Measurements from ENCODE around the gene PITPNB.

Gene PITPNB

DNA sequence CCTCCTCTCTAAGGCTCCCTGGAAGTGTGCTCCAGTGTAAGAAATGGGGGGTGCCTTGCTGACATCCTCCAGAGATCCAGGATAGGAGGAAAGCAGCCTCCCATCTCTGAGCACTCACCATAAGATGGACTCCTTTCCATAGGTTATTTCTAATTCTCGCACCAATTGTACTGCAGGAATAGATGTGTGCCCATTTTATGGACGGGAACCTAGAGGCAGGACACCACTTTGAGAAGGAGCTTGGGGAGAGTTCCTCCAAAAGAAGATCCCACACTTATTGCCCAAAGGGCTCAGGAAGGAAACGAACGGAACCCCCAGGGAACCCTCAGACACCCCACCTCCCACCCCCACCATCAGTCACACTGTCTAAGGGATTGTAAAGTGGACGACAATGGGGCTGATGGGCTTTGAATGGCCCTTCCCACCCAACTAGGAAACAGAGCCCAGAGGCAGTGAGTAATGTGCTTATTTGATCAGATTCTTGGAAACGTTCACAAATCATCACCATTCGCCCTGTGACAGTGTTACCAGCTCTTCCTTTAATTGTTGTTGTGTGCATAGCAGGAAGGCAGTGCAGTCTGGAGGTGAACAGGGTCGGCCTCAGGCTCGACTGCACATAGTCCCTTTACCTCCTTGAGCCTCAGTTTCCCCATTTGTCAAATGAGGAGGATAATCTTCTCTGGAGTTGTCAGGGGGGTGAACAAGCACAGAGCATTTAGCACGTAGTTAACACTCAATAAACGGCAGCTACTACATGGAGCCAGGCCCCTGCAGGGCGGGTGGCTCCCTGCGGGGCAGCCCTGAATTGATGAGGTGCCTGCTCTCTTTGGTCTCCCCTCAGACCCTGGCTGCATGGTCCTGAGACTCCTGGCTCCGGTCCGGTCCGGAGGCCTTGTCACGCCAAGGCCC is 109.1 kb downstream of the PITPNB start:
- no peak for TF ChIP-seq GATA2 (IDR thresholded peaks at IDR 0.05; ENCODE audit: low read depth, low read length)
- no peak for TF ChIP-seq GATA3 (IDR thresholded peaks at IDR 0.05; ENCODE audit: low read depth, low read length)

DNA sequence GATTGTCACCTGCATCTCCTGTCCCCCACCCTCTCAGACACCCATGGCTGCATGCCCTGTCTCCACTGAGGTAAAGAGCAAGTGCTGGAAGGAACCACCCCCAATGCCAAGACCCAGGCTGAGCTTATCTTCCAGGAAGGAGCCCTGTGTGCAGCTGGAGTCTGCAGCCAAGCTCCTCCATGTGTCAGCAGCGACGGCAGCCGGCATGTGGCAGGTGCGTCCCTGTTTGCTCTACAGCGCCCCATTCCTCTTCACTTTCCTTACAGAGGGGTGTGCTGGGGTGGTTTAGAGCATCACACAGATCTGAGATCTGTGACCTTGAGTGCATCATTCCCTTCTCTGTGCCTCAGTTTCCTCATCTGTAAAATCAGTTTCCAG is 109.8 kb downstream of the PITPNB start:
- TF ChIP-seq GATA3 (IDR thresholded peaks at IDR 0.05; ENCODE audit: low read depth, low read length) (no peak), GATA2 (IDR thresholded peaks at IDR 0.05; ENCODE audit: low read depth, low read length) (no peak)

DNA sequence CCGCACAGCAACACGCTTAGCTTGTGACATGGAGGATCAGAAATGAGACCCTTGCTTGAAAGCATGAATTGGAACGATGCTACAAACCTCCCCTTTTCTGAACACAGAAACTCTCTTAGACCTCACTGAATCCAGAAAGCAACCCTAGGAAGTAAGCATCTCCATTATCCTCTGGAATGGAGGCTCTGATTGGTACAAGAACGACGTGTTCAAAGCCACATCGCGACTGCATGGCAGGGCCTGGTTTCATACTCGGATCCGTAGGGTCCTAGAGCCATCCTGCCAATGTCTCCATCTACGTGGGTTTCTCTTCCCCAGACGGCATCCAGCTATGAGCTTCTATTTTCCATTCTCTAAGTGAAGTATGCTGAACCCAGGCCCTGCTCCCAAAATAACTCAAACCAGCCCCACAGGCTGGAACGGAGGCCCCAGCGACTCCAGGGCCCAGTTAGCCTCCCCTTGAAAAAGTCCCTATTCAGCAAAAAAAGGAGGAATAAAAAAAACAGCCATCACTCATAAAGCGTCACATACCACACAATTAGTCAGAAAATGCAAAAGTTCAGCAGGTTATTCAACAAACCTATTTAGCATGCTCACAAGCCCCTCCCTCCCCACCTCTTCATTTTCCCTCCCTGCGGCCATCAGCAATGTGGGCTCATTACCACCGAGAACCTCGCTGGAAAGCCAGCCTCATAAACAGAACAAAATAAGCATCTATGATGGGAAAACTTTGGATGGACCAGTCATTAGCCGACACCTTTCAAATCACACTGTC is 110.4 kb downstream of the PITPNB start:
- TF ChIP-seq GATA3 (IDR thresholded peaks at IDR 0.05; ENCODE audit: low read depth, low read length) = no peak
- no peak for TF ChIP-seq GATA2 (IDR thresholded peaks at IDR 0.05; ENCODE audit: low read depth, low read length)

DNA sequence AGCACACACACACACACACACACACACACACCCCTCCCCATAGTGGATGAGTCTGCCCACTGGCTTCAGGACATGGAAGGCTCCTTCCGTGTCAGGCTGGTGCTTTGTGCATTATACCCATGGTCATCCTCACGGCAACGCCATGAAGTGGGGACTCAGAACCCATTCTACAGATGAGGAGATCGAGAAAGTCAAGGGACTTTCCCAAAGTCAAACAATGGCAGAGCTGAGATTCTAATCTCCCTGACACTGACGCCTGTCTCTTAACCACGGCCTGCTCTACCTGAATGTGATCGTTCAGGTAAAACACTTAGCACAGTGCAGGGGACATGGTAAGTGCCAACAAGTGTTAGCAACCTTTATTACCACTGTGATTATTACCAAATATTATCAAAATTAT is 113.2 kb downstream of the PITPNB start:
- no peak for TF ChIP-seq GATA2 (IDR thresholded peaks at IDR 0.05; ENCODE audit: low read depth, low read length)
- TF ChIP-seq GATA3 (IDR thresholded peaks at IDR 0.05; ENCODE audit: low read depth, low read length) = no peak

DNA sequence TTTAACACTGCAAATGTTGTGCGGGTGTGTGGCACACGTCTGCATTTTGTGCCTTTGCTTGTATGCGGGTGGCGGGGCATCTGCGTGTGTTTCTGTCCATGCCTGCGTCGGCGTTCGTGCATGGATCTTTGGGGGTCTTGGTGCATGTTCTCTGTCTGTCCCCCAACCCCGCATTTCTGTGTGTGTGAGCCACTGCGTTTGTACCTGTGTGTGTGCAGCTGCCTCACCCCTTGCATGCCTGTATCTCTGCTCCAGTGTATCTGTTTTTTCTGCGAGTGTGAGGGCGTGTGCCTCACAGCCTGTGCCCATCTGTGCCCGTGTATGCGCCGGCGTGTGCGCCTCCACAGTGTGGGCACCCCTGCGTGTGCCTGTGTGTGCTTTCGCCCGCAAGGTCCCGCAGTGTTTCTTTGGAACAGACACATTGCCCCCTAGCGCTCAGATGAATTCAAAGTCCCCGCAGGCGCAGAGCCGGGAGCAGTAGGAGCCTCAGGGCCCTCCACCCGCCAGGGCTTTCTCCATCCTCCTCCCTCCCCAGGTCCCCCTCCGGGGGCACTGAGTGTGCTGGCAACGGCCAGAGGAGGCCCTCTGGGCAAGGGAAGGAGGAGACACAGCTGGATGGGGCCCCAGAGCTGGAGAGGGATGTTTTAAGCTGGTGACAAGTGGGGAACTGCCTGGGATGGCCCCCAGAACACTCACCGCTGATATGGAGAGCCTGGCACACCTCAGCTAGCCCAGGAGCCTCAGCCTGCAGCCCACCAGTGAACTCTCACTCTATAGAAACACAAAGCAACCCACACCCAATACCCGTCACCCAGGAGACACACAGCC is 114.4 kb downstream of the PITPNB start:
- TF ChIP-seq GATA3 (IDR thresholded peaks at IDR 0.05; ENCODE audit: low read depth, low read length) (no peak), GATA2 (IDR thresholded peaks at IDR 0.05; ENCODE audit: low read depth, low read length) (no peak)

DNA sequence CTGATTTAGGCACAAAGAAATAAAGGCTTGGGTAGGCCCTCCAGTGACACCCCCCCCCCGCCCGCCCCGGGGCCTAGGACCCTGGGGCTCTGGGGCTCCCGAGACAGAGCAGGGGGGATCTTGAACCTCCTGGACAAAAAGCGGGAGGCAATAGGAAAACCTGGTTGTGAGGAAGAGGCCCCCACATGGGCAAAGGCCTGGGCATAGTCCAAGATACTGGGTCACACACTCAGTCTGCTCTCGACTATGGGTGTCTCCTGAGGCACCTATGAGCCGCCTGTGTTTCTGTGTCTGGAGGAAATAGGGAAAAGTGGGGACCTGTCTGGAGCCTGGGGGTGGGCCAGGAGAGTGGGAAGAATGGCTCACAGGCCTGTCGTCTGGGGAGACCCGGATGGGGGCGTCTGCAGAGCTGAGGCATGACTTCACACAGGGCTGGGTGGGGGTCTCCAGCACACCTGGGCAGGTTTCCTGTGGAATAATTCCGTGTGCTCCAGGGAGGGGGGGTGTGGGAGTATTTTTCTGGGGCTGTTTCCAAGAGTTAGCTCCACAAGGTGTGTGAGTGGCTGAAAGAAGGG is 115.1 kb downstream of the PITPNB start:
- no peak for TF ChIP-seq GATA3 (IDR thresholded peaks at IDR 0.05; ENCODE audit: low read depth, low read length)
- no peak for TF ChIP-seq GATA2 (IDR thresholded peaks at IDR 0.05; ENCODE audit: low read depth, low read length)

DNA sequence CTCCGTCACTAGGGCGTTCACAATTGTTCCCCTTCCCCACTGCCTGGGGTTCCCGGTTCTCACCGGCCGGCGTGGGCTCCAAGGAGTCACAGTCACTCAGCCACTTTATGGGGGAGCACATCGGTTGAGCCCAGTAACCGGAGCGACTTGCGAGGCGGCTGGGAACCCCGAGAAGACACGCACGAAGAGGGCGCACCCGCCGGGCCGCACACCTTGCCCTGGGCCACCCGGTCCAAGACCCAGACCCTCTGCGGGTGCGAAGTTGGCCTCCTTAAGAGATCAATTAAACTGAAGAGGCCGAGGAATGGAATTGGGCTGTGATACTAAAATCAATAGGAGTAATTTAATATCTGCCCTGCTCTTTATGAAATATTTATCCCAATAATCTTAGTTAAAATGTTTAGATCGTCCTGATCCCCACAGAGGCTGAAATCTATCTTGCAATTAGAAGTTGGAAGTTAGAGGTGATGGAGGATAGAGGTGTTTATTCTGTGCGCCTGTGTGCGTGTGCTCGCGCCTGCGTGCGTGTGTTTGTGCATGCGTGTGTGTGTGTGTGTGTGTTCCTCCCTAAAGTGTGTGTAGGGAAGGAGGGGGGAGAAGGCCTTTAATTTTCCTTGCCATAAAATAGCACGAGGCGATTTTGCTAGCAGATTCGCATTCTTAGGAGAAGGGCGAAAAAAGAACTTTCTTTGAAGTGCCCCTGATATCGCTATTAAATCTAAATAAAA is 116.5 kb downstream of the PITPNB start:
- TF ChIP-seq GATA3 (IDR thresholded peaks at IDR 0.05; ENCODE audit: low read depth, low read length) (no peak), GATA2 (IDR thresholded peaks at IDR 0.05; ENCODE audit: low read depth, low read length) (no peak)
